ENCODE measurements around the gene AOC2.
"Not testable (repeated sequence)": the region's sequence is repeated elsewhere in the genome, so short reads cannot be mapped to it uniquely, and the experiment has no call there.

Gene AOC2

DNA sequence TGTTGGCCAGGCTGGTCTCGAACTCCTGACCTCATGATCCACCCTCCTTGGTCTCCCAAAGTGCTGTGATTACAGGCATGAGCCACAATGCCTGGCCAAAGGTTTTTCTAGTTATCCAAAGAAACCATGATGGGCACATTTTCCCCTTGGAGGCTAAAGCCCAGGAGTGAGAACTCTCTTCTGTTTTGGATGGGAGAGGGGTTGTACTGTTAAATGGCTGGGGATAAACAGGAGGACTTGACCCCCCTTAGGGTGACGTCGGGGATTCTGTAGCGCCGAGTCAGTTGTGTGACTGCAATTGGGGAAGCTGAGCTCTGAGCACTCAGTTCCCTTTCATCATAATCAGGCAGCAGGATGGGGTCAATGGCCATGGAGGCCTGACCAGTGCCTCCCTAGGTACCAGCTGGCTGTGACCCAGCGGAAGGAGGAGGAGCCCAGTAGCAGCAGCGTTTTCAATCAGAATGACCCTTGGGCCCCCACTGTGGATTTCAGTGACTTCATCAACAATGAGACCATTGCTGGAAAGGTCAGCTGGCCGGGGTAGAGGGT lies 10.7 kb downstream of the AOC2 start:
- DNase-seq = no peak

DNA sequence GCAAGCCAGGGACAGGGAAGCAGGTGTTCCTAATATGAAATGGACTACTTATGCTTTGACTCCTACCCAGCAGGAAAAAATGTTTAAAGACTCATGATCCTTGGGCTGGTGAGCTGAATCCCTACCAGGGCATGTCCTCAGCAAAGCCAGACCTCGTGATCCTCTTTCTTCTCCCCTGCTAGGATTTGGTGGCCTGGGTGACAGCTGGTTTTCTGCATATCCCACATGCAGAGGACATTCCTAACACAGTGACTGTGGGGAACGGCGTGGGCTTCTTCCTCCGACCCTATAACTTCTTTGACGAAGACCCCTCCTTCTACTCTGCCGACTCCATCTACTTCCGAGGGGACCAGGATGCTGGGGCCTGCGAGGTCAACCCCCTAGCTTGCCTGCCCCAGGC lies 11.7 kb downstream of the AOC2 start:
- DNase-seq = not testable (repeated sequence)

DNA sequence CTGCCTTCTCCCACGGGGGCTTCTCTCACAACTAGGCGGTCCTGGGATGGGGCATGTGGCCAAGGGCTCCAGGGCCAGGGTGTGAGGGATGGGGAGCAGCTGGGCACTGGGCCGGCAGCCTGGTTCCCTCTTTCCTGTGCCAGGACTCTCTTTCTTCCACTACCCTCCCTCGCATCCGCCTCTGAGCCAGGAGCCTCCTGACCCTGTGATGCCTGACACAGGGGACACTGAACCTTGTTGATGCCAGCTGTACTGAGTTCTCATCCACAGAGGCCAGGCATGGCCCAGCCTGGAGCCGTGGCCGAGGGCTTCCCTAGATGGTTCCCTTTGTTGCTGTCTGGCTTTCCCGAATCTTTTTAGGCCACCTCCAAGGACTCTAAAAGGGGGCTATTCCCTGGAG lies 12.1 kb downstream of the AOC2 start:
- DNase-seq = not testable (repeated sequence)

DNA sequence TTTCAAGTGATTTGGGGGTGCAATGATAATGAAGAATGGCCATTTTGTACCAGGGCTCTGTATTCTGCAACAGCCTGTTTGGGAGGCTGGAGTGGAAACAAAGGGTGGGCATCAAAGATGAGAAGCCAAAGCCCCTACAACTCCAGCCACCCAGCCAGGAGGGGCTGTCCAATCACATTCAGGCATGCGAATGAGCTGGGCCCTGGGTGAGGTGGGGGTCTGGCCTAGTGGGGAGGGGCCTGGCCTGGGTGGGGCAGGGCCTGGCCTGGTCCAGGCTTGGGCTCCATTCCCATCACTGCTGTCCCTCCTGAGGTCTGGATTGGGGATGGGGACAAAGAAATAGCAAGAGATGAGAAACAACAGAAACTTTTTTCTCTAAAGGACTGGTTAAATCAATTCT lies 13.0 kb downstream of the AOC2 start:
- DNase-seq = no peak

DNA sequence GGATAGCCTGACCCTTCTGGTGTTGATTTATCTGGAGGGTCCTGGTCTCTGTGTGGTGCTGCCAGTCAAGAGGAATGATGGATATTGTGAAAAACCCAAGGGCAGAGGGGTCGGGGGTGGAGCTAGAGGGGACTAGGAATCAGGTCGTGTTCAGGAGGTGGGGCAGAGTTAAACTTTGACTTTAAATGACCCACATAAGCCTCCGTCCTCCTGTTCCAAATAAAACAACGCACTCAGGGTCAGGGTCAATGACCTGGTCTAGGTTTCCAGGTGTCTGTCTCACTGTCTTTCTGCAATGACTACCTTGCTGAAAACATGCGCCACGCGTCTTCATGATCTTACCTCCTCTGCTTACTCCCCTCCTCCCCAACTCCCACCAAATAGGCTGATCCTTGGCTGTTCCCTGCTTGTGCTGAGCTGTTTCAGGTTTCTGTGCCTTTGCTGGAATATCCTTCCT lies 21.3 kb downstream of the AOC2 start:
- DNase-seq = no peak

DNA sequence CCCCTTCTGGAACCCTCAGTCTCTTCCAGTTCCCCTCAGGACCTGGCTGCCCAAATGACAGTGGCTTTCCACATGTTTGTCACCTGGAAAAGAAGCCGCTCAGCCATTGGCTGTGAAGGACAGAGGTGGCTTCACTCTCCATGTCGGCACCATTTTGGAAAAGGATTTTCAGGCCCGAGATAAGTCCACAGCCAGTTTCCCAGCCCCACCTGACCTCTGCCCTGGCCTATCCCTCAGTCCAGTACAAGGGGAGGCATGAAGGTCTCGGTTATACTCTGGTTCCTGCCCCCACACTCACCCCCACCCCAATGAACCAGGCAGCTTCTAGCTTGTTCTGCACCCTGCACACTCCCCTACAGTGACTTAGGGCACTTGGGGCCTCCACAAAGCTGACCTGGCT lies 21.8 kb downstream of the AOC2 start:
- DNase-seq = no peak

DNA sequence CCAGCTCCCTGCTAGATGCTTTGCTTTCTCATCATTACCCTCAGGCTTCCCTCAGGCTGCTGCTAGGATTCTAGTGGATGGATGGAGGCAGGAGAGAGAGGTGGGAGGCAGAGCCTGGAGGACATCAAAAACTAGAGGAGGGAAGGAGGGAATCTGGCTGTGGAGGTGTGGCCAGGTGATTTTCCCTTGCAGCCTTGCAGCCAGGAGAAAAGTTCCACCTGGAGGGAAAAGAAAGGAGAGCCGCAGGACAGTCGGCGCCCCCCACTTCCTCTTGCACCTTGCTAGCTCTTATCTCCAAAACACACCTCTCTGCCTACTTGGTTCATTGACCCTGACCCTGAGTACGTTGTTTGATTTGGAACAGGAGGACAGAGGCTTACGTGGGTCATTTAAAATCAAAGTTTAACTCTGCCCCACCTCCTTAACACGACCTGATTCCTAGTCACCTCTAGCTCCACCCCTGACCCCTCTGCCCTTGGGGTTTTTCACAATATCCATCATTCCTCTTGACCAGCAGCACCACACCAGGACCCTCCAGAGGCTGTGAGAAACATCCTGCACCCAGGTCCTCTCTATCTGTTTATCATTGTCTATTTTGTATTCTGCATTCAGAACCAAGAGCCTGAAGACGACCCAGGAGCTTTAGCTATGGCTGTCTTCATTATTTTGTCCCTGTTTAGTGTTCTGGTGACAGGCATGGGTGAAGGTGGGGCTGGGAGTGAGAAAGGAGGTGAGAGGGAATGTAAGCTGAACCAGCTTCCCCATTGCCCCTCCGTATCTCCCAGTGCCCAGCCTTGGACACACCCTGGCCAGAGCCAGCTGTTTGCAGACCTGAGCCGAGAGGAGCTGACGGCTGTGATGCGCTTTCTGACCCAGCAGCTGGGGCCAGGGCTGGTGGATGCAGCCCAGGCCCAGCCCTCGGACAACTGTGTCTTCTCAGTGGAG lies 22.5 kb downstream of the AOC2 start:
- DNase-seq = no peak

DNA sequence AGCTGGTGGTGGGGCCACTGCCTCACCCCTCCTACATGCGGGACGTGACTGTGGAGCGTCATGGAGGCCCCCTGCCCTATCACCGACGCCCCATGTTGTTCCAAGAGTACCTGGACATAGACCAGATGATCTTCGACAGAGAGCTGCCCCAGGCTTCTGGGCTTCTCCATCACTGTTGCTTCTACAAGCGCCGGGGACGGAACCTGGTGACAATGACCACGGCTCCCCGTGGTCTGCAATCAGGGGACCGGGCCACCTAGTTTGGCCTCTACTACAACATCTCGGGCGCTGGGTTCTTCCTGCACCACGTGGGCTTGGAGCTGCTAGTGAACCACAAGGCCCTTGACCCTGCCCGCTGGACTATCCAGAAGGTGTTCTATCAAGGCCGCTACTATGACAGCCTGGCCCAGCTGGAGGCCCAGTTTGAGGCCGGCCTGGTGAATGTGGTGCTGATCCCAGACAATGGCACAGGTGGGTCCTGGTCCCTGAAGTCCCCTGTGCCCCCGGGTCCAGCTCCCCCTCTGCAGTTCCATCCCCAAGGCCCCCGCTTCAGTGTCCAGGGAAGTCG lies 23.4 kb downstream of the AOC2 start:
- not testable (repeated sequence) for DNase-seq

DNA sequence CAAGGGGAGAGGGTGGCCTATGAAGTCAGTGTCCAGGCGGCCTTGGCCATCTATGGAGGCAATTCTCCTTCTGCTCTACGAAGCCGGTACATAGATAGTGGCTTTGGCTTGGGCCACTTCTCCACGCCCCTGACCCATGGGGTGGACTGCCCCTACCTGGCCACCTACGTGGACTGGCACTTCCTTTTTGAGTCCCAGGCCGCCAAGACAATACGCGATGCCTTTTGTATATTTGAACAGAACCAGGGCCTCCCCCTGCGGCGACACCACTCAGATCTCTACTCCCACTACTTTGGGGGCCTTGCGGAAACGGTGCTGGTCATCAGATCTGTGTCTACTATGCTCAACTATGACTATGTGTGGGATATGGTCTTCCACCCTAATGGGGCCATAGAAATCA lies 24.0 kb downstream of the AOC2 start:
- DNase-seq = no peak

DNA sequence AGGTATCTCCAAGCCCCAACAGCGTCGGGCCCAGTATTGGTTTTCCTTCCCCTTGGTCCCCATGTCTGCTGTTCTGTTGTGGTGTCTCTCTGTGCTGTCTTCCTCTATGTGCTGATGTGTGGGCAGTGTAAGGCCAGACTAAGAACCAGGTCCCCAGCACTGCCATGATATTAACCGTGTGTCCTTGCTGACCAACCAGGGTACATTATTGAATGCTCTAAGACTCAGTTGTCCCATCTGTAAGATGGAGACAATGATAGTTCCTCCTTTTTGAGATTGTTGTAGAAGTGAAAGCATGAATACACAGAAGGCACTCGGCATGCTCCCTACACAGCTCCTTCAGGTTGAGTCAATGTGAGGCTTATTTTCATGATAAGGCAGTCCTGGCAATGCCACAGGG lies 27.3 kb downstream of the AOC2 start:
- no peak for DNase-seq

DNA sequence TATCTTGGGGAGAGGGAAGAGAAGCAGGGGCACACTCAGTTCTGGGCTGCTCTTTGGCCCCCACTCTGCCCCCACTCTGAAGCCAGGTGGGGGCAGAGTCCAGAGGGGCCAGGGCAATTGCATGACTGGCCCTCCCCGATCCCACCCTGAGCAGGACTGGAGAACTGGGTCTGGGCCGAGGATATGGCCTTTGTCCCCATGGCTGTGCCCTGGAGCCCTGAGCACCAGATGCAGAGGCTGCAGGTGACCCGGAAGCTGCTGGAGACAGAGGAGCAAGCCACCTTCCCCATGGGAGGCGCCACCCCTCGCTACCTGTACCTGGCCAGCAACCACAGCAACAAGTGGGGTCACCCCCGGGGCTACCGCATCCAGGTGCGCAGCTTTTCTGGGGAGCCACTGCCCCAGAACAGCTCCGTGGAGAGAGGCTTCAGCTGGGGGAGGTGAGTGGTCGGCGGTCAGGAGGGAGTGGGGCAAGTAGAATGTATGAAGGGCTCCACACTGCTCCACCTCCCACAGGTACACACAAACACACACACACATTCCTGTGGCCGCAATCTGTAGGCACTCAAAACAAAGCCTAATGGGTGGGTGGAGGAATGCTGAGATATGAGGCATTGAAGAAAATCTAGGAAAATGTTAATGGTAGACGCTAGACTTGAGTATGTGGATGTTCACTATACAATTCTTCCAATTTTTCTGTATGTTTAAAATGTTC lies 28.0 kb downstream of the AOC2 start:
- no peak for DNase-seq

DNA sequence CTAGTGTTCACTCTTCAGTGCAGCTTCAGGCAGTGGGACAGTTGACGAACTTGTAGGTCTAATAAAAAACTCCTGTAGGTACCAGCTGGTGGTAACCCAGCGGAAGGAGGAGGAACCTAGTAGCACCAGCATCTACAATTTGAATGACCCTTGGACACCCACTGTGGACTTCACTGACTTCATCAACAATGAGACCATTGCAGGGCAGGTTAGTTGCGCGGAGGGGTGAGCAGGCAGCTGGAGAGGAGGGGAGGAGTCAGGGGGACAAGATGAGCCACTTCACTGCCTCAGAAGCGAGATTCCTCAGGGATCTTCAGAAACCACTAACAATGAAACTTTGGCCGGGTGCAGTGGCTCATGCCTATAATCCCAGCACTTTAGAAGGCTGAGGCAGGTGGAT lies 28.9 kb downstream of the AOC2 start:
- no peak for DNase-seq

DNA sequence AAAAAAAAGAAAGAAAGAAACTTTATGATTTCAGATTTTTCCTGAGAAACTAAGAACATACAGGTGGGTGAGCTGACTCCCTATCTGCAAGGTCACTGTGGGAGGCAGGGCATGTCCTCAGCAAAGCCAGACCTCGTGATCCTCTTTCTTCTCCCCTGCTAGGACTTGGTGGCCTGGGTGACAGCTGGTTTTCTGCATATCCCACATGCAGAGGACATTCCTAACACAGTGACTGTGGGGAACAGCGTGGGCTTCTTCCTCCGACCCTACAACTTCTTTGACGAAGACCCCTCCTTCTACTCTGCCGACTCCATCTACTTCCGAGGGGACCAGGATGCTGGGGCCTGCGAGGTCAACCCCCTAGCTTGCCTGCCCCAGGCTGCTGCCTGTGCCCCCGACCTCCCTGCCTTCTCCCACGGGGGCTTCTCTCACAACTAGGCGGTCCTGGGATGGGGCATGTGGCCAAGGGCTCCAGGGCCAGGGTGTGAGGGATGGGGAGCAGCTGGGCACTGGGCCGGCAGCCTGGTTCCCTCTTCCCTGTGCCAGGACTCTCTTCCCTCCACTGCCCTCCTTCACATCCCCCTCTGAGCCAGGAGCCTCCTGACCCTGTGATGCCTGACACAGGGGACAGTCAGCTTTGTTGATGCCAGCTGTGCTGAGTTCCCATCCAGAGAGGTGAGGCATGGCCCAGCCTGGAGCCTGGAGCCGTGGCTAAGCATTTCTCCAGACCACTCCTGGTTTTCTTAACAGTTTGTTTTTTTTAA lies 29.7 kb downstream of the AOC2 start:
- not testable (repeated sequence) for DNase-seq

DNA sequence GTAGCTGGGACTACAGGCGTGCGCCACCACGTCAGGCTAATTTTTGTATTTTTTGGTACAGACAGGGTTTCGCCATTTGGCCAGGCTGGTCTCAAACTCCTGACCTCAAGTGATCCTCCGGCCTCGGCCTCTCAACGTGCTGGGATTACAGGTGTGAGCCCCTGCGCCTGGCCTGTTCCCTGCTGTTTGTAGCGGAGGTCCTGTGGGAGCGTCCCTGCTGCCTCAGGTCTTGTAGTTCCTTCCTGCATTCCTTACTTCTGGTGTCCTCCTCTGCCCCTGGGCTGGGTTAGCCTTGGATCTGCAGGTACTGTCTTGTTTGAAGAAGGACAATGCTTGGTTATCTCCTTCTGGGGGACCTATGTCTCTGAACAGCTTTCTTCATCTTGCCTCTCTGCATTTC lies 32.7 kb downstream of the AOC2 start:
- no peak for DNase-seq

DNA sequence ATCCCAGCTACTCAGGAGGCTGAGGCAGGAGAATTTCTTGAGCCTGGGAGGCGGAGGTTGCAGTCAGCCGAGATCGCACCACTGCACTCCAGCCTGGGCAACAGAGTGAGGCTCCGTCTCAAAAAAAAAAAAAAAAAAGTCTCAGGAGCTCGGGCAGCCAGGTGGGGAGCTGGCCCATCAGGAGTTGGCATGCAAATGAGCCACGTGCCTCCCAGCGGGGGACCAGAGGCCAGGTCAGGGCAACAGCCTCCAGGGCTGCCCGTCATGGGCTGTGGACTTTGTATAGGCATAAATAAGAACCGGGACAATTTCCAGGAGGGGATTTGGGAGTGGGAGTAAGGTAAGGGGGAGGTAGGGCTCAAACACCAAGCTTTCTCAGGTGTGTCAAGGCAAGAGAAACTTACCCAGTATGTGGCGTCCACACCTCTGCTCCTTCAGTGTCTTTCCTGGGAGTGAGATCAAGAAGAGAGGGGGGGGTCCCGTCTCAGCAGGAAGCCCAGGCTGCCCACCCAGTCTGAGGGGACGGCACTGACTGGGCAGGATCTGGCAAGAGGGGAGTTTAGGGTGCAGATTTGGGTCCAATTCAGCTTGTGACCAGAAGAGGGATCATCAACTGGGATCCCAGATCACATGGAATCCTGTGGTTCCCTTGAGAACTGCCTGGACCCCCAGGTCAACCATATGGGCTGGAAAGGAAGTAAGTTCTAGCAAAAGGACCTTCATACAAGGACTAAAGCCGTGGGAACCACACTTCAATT lies 33.9 kb downstream of the AOC2 start:
- no peak for DNase-seq

DNA sequence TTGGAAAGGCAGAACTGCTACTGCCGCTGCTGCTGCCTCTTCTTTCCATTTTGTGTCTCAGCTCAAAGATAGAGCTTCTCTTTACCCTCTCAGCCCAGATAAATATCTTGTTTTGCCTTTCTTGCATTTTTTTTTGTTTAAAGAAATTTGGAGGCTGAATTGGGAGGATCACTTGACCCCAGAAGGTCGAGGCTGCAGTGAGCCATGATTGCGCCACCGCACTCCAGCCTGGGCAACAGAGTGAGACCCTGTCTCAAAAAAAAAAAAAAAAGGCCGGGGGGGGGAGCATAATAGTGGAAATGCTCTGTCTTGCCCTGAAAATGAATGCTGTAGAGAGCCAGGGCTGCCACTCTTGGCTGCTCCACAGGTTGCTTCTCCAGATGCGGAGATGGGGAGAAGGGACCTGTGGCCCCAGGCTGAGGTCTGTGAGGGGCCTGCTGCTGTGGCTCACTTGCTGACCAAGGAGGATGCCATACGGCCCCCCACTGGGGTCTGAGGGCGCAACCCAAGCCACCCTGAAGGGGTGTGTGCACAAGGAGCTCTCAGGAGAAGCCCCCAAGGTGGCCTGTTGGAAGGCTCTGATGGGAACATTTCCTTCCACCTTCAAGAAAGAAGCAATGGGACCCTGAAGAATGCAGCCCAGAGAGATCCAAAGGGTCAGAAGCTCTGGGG lies 34.7 kb downstream of the AOC2 start:
- DNase-seq = no peak

DNA sequence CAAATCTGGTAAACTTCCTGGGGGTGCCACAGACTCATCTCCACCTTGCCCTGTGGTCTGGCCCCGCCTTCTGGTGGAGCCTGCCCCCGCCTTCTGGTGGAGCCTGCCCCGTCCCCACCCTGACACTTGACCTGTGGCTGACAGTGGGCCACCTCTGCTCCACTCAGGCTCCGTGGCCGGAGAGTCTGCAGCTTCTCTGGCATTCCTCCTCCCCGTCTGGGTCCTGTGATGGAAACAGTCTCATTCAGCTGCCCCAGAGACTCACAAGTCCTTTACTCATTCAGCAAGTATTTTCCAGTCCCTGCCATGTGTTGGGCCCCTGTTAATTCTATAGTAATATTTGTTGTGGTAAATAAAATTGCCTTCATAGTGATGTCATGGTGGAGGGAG lies 35.2 kb downstream of the AOC2 start:
- no peak for DNase-seq

DNA sequence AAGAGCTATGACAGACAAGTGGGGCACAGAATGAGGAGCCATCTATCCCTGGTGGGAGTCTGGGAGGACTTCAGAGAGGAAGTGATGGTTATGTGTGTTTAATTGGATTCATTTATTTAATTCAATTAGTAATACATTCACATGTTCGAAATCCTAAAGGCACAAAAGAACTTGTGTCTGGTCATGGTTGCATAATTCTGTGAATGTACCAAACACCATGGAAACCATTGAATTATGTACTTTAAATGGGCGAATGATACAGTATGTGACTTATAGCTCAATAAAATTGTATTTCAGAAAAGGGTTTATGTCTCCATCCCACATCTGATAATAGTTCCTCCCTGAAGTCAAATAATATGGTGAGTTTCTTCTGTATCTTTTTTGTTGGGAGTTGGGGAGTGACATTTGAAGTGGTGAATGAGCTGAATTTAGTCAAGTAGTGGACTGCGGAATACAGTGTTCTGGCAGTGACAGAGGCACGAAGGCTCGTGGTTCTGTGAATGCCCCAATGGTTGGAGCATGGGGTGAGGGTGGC lies 36.5 kb downstream of the AOC2 start:
- DNase-seq = no peak

DNA sequence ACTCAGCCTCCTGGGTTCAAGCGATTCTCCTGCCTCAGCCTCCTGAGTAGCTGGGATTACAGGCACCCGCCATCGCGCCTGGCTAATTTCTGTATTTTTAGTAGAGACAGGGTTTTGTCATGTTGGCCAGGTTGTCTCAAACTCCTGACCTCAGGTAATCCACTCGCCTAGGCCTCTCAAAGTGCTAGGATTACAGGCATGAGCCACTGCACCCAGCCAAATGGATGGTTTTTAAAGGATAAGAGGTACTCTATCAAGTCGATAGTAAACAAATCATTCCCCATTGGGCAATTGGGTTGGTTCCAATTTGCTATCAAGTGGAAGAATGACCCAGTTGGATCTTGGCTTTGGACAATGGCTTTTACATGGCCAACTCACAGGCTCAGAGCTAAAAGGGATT lies 37.3 kb downstream of the AOC2 start:
- not testable (repeated sequence) for DNase-seq

DNA sequence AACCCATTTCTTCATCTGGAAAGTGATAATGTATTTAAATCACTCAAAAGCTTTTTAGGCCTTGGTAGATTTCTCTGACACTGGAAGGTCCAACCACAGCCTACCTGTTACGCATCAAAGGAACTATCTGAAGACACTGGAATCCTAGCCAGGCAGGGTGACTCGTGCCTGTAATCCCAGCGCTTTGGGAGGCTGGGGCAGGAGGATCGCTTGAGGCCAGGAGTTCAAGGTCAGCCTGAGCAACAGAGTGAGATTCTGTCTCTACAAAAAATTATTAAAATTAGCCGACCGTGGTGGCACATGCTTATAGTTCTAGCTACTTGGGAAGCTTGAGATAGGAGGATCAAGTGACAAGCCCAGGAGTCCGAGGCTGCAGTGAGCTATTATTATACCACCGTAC lies 37.8 kb downstream of the AOC2 start:
- no peak for DNase-seq

All from activated CD4-positive, CD25-positive, alpha-beta regulatory T cell treated with anti-CD3 and anti-CD28 coated beads, Interleukin-2, amount 50 U/mL, for 72 hours (primary cell).